C4-2B (cell line): Measurements from ENCODE around the gene AP1G2.

Experiments
- H3K27ac ChIP-seq: fragments of 450-650 bp; 2 replicates; pipeline ENCODE4 v1.5.1; 2017
- ZFX ChIP-seq: fragments of 450-650 bp; IDR thresholded peaks from 2 replicates; pipeline ENCODE4 v1.6.1; 2017
- TF ChIP-seq, protein P1 (sequence below): fragments of 450-650 bp; conservative IDR thresholded peaks from 2 replicates; pipeline ENCODE4 v1.5.1; 2017; ENCODE audit warnings: mild to moderate bottlenecking

The AP1G2 gene

DNA sequence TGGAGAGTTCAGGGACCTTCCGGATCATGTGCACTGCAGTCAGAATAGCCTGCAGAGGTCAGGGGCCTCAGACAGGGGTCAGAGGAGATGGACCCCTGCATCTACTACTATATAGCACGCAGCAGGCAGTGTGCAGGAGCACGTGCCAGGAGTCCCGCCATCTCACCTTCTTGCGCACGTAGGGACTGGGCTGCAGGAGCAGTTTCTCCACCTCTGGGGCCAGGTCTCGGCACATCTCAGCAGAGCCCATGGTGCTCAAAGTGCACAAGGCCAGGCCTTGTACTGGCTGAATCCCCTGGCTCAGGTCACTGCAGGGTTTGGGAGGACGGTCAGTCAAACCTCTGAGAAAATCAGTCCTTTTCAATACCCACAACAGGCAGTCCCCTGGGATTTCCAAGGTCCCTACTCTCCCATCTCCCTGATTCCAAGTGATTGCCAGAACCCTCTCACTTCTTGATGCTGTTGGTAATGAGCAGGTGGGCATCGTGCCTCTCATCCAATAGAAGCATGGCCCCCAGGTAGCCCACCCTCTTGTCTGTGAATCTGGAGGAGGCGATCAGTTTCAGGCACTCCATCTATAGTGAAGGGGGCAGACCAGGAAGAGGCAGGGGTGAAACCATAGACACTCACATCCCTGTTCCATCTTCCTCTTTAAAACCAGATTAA, 1.3 kb downstream of the AP1G2 start:
- H3K27ac ChIP-seq: peak overlapping the region; percentile 84
- no peak for TF ChIP-seq ZFX
- TF ChIP-seq, protein P1, sequence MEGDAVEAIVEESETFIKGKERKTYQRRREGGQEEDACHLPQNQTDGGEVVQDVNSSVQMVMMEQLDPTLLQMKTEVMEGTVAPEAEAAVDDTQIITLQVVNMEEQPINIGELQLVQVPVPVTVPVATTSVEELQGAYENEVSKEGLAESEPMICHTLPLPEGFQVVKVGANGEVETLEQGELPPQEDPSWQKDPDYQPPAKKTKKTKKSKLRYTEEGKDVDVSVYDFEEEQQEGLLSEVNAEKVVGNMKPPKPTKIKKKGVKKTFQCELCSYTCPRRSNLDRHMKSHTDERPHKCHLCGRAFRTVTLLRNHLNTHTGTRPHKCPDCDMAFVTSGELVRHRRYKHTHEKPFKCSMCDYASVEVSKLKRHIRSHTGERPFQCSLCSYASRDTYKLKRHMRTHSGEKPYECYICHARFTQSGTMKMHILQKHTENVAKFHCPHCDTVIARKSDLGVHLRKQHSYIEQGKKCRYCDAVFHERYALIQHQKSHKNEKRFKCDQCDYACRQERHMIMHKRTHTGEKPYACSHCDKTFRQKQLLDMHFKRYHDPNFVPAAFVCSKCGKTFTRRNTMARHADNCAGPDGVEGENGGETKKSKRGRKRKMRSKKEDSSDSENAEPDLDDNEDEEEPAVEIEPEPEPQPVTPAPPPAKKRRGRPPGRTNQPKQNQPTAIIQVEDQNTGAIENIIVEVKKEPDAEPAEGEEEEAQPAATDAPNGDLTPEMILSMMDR: no peak

DNA sequence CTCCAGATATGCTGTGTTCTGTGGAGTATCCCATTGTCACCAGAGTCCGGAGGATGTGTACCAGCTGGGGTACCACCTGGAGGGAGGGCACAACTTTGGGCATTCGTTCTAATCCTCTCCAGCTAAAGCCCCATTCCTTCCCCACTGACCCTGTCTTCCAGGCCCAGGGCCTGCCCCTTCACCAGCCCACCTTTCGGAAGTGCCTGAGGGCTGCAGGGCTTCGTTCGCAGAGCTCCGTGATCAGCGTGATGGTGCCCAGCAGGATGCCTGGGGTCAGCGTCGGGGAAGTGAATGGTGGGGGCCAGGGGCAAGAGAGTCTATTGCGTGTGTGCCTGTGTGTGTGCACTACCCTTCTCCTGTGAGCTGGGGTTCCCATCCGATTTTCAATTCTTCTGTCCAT, 2.0 kb downstream of the AP1G2 start:
- no peak overlapping the region for H3K27ac ChIP-seq

DNA sequence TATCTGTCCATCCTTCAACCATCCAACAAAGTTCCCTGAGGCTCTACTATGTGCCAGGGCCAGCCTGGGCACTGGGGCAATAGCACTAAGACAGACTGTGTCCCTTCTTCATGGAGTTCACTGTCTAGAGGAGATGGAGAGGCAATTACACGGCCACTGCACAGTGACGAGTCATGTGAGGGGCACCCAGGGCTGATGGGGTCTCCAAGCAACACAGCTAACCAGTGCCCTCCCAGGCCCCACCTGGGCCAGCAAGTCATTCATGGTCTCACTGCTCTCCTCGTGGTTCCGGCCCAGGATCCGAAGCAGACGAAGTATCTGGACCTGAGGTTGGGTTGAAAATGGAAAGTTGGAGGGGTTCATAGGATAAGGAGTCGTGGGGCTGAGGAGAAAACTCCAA, 2.7 kb downstream of the AP1G2 start:
- TF ChIP-seq ZFX: no peak
- TF ChIP-seq, protein P1: no peak
- H3K27ac ChIP-seq: no peak overlapping the region

More for the DNA sequence above, 2.0 kb downstream of the AP1G2 start:
- TF ChIP-seq, protein P1: no peak
- TF ChIP-seq ZFX: no peak

DNA sequence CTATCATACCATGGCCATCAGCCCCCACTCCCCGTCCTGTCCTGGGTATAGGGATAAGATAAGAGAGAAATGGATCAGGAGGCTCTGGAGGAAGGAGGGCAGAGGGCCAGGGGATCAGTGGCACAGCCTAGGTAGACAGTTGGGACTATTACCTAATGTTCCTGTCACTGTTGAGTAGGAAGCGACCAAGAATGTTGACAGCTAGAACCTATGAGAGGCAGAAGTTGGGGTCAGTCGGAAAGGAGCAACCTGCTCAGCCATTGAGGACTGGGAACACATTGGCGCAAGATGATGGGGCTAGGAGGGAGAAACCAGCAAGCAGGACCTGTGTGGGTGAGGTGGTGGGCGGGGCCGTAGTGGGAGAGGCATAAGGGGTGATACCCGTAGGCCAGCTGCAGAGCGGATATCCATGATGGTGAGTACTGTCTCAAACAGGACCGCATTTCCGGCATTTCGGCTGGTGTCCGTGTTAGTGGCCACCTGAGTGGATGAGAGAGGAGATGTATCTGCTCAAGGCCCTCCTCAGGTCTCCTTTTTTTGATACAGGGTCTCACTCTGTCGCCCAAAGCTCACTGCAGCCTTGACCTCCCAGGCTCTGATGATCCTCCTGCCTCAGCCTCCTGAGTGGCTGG, 3.3 kb downstream of the AP1G2 start:
- TF ChIP-seq, protein P1: no peak
- TF ChIP-seq ZFX: no peak
- no peak overlapping the region for H3K27ac ChIP-seq

DNA sequence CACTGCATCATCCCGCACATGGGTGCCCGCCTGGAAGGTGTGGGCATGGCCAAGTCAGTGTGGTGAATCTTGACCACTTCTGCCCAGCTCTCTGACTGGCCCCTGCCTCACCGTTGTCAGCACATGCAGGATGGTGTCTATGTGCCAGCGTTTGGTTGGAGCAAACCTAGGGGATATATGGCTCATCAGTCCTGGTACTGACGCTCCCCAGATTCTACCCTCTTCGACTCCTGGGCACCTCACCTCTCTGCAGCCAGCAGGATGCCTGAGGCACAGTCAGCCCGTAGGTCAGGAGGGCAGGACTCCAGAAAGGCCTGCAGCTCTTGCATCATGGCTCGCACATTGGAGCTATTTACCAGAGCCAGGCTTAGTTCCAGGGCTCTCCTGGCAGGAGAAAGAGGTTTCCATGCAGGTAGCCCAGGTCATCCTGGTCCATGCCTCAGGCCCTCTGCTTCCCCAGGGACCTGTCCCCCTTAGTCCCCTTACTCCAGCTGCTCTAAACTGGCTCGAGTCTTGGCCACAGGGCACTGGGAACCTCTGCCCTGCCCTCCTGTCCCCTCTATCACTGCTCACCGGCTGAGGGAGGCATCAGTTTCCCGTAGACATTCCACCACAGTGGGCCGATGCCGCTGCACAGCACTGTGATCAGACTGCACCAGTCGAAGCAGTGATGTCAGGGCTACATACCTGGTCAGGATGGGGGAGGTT, 4.0 kb downstream of the AP1G2 start:
- TF ChIP-seq ZFX: no peak
- TF ChIP-seq, protein P1: no peak
- H3K27ac ChIP-seq: no peak overlapping the region

DNA sequence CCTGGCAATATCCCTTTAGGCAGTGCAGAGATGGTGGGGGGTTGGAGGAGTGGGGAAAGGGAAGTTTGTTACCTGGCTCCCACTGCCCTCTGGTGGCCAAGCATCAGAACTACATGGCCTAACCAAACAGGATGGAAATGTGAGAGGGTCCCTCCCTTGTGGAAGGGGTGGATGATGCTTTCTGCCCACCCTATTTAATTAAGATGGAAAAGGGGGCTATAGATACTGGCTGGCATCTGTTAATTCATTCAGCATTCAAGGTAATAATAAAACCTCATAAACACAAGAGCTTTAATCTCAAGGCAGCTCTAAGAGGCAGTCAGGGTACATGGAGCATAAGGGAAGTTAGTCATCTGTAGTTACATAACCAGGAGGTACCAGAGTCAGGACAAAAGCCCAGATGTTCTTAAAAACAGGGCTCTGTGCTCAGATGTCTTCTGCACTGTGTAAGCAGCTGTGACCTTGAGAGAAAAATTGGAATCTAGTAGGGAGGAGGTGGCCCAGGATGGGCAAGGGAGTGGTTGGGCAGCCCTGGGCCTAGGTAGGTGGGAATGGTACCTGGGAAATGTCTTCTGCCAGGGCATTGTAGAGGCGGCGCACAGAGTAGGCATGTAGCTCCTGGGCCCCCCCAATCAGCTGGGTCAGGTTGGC, 4.6 kb downstream of the AP1G2 start:
- TF ChIP-seq, protein P1: peak; percentile 89
- no peak for TF ChIP-seq ZFX
- H3K27ac ChIP-seq: no peak overlapping the region
